Measurements from ENCODE around the gene RPL35A. TPM values are rescaled to one million over a fixed set of nuclear protein-coding genes. Genes with fewer than 3 reads are reported as not detected.
A peak's percentile ranks its signal among the peaks of the same experiment; 100 is the strongest.
"Not testable (repeated sequence)": the region's sequence is repeated elsewhere in the genome, so short reads cannot be mapped to it uniquely, and the experiment has no call there.

RPL35A gene
- 695 and 959 TPM in 2 replicates for total RNA-seq

GRCh38 chr3:197949778-197950676 is at the start of gene RPL35A:
TSS of gene RPL35A (plus strand) at chr3:197950190. CDS start at chr3:197950968, 778 bp downstream.
- peak; percentile 74 for DNase-seq (ENCODE audit: low read depth, low spot score)

DNA sequence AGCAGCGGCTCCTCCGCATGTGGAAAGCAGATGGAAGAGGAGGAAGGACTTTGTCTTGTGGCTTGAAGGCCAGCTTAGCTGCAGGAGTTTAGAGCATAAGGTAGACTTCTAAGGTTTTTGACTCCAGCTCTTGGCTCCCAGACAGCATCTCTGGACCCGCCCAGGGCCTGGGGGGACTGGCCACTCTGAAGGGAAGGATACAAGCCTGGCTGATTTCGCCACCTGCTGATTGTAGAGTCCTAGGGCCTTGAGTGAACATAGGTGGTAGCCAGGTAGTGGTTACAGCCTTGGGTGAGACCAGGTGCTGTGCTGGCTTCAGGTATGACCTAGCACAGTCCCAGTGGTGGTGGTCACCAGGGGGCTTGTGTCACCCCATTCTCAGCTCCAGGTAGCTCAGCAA is 48.4 kb upstream of the RPL35A start:
- DNase-seq (ENCODE audit: low read depth, low spot score), result no peak

DNA sequence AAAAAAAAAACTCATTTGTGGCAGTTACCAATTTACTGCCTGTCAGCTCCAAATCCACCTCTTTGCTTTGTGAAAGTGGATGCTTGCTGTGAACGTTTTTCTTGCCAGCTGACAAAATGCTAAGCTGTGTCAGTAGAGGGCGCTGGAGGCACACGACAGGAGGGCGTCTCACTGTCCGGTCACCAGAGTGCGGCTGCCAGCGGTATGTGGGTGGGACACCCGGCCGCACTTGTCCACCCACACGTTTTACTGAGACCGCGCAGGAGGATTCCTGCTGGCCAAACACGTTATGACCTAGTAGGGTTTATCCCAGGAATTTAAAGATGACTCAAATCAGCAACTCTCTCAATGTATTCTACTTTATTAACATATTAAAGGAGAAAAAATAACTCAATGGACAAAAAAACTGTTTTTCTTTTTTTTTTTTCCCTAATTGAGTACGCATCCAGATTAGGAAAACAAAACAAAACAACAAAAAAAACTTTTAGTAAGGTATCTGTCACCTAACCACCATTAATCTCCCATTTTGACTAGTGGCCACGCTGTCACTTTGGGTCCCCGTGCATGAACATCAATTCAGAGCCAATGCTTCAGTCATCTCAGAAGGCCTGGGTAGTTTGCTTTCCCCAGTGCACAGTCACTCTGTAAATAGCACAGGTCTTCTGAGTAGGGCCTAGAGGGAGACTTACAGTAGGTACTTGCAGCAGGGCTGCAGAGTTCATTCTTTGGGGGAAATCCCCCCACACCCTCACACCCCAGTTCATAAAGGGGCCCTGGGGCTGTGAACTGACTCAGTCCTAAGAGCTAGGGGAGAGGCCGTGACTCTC is 43.8 kb upstream of the RPL35A start:
- DNase-seq (ENCODE audit: low read depth, low spot score), result peak; percentile 57

DNA sequence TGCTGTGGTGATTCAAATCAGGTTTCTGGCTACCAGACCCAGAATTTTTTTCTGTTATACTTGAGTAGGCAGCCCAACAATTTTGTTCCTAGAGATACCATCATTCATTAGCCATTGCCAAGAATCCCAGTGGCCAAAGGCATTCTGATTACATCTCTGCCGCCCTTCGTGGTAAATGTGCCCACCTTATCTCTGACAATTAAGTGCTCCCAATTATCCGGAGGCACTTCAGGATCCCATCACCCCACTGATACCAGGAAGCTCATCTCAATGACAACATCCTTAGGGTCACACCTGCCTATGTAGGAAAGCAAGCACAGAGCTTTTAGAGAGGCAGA is 43.2 kb upstream of the RPL35A start:
- no peak for DNase-seq (ENCODE audit: low read depth, low spot score)

GRCh38 chr3:197907196-197907595 is 42.8 kb upstream of the RPL35A start:
- DNase-seq (ENCODE audit: low read depth, low spot score), result no peak

DNA sequence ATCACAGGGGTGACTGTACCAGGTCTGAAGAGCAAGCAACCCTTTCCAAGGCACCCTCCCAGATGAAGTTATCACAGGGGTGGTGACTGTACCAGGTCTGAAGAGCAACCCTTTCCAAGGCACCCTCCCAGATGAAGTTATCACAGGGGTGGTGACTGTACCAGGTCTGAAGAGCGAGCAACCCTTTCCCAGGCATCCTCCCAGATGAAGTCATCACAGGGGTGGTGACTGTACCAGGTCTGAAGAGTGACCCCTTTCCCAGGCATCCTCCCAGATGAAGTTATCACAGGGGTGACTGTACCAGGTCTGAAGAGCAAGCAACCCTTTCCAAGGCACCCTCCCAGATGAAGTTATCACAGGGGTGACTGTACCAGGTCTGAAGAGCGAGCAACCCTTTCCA is 41.4 kb upstream of the RPL35A start:
- DNase-seq (ENCODE audit: low read depth, low spot score), result not testable (repeated sequence)

DNA sequence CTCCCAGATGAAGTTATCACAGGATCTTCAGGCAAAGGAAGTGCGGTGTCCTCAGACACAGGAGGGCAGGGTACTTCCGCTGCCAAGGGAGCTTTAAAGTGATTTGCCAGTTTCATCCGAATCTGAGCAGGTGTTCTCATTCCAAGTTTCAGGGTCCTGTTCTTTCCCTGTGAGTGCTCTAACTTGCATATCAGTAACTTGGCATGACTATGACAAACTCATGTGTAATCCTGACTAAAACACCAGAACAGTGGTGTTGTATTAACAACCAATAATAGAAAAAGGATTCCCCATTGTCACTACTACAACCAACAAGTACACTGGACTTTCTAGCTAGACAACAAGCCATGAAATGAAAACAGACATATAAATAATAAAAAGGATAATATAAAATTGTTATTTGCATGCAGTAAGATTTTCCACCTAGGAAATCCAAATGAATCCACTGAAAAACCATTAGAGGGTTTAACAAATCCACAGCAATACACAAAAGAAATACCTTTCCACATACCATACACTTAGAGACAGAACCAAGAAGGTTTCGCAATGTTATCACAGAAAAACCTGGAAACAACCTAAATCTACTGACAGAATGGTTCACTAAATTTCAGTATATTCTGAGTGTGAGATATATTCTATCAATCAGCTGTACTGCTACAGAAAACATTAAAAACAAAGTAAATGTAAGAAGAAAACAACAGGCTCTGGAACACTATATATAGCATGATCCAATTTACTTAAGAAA is 40.9 kb upstream of the RPL35A start:
- DNase-seq (ENCODE audit: low read depth, low spot score), result no peak

DNA sequence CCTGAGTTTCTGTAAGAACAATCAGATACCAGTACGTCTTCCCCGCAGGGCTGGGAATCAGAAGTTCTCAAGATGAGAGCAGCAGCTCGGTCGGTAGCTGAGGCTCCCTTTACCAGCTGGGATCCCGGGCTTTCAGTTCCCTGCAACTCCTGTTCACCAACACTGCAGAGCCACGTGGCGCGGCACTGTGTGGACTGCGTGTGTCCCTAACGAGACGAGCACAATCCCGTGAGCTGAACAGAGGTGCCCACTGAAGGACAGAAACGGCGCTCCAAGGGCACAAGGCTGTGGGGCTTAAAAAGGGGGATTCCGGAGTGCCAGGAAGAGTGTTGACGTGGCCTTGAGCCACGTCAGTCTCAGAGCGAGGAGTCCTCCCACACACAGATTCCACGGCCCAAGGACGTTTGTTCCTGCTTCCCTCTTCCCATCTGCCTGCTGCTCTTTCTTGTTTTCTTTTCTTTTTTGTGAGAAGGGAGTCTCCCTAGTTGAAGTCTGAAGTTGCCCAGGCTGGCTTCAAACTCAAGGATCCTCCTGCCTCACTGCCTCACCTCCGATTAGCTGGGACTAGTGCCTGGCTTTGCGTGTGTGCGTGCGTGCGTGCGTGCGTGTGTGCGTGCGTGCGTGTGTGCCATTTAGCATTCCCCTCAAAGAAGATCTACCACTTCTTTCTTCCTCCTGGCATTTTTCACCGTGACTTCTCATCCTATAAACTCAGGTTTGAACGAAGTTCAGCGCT is 37.1 kb upstream of the RPL35A start:
- no peak for DNase-seq (ENCODE audit: low read depth, low spot score)

GRCh38 chr3:197913641-197914380 is 36.2 kb upstream of the RPL35A start:
- no peak for DNase-seq (ENCODE audit: low read depth, low spot score)

DNA sequence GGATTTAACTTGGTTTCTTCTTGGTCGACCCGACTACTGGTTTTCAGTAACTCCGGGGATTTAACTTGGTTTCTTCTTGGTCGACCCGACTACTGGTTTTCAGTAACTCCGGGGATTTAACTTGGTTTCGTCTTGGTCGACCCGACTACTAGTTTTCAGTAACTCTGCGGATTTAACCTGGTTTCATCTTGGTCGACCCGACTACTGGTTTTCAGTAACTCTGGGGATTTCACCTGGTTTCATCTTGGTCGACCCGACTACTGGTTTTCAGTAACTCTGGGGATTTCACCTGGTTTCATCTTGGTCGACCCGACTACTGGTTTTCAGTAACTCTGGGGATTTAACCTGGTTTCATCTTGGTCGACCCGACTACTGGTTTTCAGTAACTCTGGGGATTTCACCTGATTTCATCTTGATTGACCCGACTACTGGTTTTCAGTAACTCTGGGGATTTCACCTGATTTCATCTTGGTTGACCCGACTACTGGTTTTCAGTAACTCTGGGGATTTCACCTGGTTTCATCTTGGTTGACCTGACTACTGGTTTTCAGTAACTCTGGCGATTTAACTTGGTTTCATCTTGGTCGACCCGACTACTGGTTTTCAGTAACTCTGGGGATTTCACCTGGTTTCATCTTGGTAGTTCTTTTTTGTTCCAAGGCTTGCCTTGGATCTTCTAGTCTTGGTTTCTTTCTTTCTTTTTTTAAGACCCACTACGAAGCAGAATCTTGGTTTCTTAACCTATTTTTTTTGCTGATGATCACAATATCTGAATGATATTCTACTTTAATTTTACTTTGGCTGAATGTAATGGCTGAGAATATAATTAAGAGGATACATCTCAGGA is 28.3 kb upstream of the RPL35A start:
- not testable (repeated sequence) for DNase-seq (ENCODE audit: low read depth, low spot score)

- DNase-seq (ENCODE audit: low read depth, low spot score), result no peak
These were observed 23.6 kb upstream of the RPL35A start for GRCh38 chr3:197926418-197926817.

DNA sequence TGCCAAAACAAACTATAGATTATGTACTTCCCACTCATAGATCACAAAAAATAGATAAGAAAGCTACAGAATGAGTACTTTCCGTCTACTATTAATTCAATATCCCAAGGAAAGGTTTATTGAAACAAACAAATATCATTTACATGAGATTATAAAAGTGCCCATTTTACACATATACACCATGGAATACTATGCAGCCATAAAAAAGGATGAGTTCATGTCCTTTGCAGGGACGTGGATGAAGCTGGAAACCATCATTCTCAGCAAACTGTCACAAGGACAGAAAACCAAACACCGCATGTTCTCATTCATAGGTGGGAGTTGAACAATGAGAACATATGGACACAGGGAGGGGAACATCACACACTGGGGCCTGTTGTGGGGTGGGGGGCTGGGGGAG is 22.4 kb upstream of the RPL35A start:
- DNase-seq (ENCODE audit: low read depth, low spot score), result not testable (repeated sequence)

- DNase-seq (ENCODE audit: low read depth, low spot score), result no peak
These were observed 13.1 kb upstream of the RPL35A start for GRCh38 chr3:197936819-197937384.

GRCh38 chr3:197940745-197941384 is 9.1 kb upstream of the RPL35A start:
- no peak for DNase-seq (ENCODE audit: low read depth, low spot score)

GRCh38 chr3:197942956-197943556 is 6.9 kb upstream of the RPL35A start:
- DNase-seq (ENCODE audit: low read depth, low spot score), result no peak

DNA sequence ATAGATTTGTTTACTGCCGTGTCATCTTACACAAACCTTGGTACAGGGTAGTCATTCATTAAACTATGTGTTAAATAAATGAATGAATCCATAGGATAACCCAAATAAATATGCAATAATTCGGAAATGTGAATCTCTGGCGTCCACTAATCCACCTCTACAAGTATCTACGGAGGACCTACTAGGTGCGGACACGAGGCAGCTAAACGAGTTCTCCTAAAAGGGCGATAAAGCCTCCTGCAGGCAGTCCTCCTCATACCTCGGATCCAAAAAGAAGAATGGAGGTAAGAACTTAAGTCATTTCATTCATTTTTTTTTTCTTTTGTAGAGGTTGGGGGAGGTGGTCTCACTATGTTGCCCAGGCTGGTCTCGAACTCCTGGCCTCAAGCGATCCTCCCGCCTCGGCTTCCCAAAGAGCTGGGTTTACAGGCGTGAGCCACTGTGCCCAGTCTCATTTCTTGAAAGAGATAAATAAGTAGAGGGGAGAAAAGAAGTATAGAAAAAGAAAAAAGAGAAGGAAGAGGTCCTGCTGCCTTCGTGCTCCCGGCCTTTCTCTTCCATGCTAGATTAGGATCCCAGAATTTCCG is 706 bp upstream of the RPL35A start:
- DNase-seq (ENCODE audit: low read depth, low spot score), result no peak

- DNase-seq (ENCODE audit: low read depth, low spot score), result no peak
These were observed 679 bp downstream of the RPL35A start for GRCh38 chr3:197950677-197951061.
